HL-60 (cell line): ENCODE results near the gene PPP6R3.
"Not testable (repeated sequence)": the region's sequence is repeated elsewhere in the genome, so short reads cannot be mapped to it uniquely, and the experiment has no call there.

Source experiments
- DNase-seq, 2 experiments: peaks; one replicate each; pipeline ENCODE4 v3.0.0-alpha.2; 2010 to 2020; ENCODE audit warnings: low read depth in 1 of 2, low spot score in 1 of 2
- H3K27ac ChIP-seq: fragments of 250-450 bp; sonication (Bioruptor Pico); replicated peaks from 2 replicates; pipeline ENCODE4 v1.5.1; 2020; ENCODE audit warnings: mild to moderate bottlenecking, moderate library complexity
- H3K27me3 ChIP-seq: fragments of 250-450 bp; sonication (Bioruptor Pico); 2 replicates; pipeline ENCODE4 v1.5.1; 2021; ENCODE audit warnings: mild to moderate bottlenecking, moderate library complexity; ENCODE audit not compliant: insufficient read depth, poor library complexity, severe bottlenecking
- H3K4me3 ChIP-seq: replicated peaks from 2 replicates; pipeline ENCODE4 v1.5.1; 2011; ENCODE audit warnings: mild to moderate bottlenecking, control low read depth, low read length; ENCODE audit not compliant: insufficient read depth
- CTCF ChIP-seq: IDR thresholded peaks from one replicate; pipeline ENCODE4 v1.5.1; 2011; ENCODE audit warnings: low read length, control low read depth, inconsistent platforms; ENCODE audit not compliant: insufficient read depth
- GABPA ChIP-seq: IDR thresholded peaks from 2 replicates; pipeline ENCODE4 v1.6.1; 2012; ENCODE audit warnings: low read depth
- POLR2AphosphoS5 ChIP-seq: IDR thresholded peaks from 2 replicates; pipeline ENCODE4 v1.6.1; 2012; ENCODE audit warnings: low read depth
- SPI1 ChIP-seq: IDR thresholded peaks from 2 replicates; pipeline ENCODE4 v1.6.1; 2012; ENCODE audit warnings: low read depth, mild to moderate bottlenecking, borderline replicate concordance
- TF ChIP-seq, protein P1 (sequence below): IDR thresholded peaks from 2 replicates; pipeline ENCODE4 v1.6.1; 2012; ENCODE audit warnings: low read depth; ENCODE audit not compliant: insufficient replicate concordance

Gene PPP6R3

GRCh38 chr11:68447015-68447801, 13.3 kb upstream of the PPP6R3 start:
- DNase-seq = peak in 1 of 2 experiments; percentile 71

DNA sequence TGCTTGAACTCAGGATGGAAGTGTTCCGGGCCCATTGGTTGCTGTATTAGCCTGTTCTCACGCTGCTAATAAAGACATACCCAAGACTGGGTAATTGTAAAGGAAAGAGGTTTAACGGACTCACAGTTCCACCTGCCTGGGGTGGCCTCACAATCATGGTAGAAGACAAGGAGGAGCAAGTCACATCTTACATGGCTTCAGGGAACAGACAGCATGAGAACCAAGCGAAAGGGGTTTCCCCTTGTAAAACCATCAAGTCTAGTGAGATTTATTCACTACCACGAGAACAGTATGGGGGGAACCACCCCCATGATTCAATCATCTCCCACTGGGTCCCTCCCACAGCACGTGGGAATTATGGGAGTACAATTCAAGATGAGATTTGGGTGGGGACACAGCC, 12.6 kb upstream of the PPP6R3 start:
- H3K27me3 ChIP-seq, H3K4me3 ChIP-seq, H3K27ac ChIP-seq, DNase-seq: not testable (repeated sequence)

More at GRCh38 chr11:68447015-68447801, 13.3 kb upstream of the PPP6R3 start:
- Histone ChIP-seq H3K4me3 (no peak overlapping the region), H3K27me3 (no peaks in the 10 kb centered on the region), H3K27ac (no peak overlapping the region)
- peak; percentile 97 for TF ChIP-seq CTCF
- TF ChIP-seq, protein P1, sequence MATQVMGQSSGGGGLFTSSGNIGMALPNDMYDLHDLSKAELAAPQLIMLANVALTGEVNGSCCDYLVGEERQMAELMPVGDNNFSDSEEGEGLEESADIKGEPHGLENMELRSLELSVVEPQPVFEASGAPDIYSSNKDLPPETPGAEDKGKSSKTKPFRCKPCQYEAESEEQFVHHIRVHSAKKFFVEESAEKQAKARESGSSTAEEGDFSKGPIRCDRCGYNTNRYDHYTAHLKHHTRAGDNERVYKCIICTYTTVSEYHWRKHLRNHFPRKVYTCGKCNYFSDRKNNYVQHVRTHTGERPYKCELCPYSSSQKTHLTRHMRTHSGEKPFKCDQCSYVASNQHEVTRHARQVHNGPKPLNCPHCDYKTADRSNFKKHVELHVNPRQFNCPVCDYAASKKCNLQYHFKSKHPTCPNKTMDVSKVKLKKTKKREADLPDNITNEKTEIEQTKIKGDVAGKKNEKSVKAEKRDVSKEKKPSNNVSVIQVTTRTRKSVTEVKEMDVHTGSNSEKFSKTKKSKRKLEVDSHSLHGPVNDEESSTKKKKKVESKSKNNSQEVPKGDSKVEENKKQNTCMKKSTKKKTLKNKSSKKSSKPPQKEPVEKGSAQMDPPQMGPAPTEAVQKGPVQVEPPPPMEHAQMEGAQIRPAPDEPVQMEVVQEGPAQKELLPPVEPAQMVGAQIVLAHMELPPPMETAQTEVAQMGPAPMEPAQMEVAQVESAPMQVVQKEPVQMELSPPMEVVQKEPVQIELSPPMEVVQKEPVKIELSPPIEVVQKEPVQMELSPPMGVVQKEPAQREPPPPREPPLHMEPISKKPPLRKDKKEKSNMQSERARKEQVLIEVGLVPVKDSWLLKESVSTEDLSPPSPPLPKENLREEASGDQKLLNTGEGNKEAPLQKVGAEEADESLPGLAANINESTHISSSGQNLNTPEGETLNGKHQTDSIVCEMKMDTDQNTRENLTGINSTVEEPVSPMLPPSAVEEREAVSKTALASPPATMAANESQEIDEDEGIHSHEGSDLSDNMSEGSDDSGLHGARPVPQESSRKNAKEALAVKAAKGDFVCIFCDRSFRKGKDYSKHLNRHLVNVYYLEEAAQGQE = no peak
- TF ChIP-seq GABPA = no peak
- TF ChIP-seq SPI1 = no peak

GRCh38 chr11:68448604-68449011, 11.9 kb upstream of the PPP6R3 start:
- no peak overlapping the region for H3K4me3 ChIP-seq
- H3K27me3 ChIP-seq = no peaks in the 10 kb centered on the region
- no peak overlapping the region for H3K27ac ChIP-seq
- no peak for DNase-seq
- no peak for TF ChIP-seq GABPA
- TF ChIP-seq, protein P1 = no peak
- TF ChIP-seq POLR2AphosphoS5 = no peak
- TF ChIP-seq CTCF = no peak
- TF ChIP-seq SPI1 = no peak

DNA sequence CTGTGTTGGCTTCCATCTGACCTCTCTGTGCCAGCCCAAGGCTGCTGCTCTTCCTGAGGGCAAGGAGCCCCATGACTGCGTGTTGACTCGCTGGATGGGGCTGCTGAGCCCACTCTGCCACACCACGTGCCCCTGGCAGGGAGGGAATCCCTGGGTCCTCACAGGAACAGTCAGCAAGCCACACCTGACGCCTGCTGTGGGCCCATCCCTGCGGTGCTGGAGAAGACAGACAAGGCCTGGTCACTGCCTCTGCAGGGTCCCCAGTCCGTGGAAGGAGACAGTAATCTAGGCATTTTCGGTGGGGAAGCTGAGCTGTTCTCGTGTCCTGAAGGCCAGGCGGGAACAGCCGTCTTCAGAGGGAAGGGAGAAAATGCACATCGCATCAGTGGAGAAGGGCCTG, 10.6 kb upstream of the PPP6R3 start:
- no peak for DNase-seq
- H3K27me3 ChIP-seq = no peaks in the 10 kb centered on the region
- no peak overlapping the region for H3K4me3 ChIP-seq
- no peak overlapping the region for H3K27ac ChIP-seq
- TF ChIP-seq SPI1 (no peak), POLR2AphosphoS5 (no peak), GABPA (no peak), CTCF (no peak)
- TF ChIP-seq, protein P1 = no peak
